DMS153 treated with DMSO at 0.1 percent for 48 hours (cell line): ENCODE measurements around the gene BOD1L2.

Source experiments
- DNase-seq: peaks from one replicate; lab custom pipeline; 2025; ENCODE audit not compliant: unreplicated experiment; lab: John Stamatoyannopoulos, UW

Gene BOD1L2

GRCh38 chr18:57150081-57150480, 3.2 kb downstream of the BOD1L2 start:
- no peak for DNase-seq

GRCh38 chr18:57150828-57151227, 3.9 kb downstream of the BOD1L2 start:
- peak; percentile 15 for DNase-seq

GRCh38 chr18:57154191-57154830, 7.4 kb downstream of the BOD1L2 start:
- DNase-seq, result no peak

DNA sequence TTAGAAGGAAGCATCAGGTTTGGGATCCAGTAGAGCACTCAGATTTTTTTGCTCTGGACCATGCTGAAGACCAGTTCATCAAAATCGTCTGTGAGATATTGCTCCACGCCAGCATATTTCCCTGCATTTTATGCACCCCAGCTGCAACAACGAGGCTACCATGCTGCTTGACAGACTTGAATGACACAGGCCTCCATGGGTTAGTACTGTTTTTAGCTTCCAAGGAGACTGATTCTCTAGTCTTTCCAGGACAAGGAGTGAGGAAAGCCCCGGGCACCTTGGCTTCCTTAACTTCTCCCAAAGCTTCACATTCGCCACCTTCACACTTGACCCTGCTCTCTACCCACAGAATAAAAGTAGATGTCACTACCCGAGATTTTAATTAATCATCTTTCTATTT, 17.5 kb downstream of the BOD1L2 start:
- no peak for DNase-seq

DNA sequence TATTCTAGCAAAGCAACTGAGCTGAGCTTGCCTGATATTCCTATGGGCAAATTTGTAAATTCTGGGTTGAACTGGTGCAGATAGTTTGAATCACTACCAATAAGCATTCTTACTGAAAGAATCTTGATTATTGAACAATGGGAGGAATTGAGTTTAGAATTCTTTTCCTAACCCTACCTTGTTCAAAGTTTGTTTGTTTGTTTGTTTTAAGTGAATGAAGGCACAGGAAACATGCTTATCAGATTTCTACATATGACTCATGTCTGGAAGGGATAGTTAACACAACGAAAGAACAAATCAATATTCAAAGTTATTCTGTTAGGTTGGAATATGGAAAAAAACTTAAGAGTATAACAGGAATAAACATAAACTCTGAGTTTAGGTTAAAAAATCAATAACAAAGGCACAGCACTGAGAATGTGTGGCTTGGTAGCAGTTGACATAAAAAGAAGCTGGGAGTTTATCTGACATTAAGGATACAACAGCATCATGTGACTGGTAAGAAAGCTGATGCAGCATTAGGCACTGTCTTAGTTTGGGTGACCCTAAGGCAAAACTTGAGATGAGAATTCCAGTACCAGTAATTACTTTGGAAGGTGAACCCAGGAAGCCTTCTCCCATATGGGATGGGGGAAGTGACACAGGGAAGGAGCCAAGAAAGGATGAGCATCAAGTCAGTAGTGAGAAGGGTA, 20.9 kb downstream of the BOD1L2 start:
- no peak for DNase-seq

DNA sequence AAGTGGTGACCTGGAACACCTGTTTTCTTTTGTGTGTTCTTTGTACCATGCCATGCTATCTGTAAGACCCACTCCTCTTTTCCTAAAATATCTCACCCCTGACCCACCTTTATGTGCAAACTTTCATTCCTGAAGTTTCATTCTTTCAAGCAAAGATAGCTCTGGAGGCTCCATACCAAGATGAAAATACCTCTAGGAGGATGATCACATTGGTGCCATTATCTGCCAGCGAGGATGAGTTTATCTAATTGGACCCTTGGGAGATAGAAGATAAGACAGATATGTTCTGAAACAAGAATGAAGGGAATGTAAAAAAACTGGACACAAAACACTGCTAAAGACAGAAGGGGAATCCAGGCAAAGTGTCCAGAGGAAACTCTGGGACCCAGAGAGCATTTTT, 24.1 kb downstream of the BOD1L2 start:
- no peak for DNase-seq

GRCh38 chr18:57175532-57175931, 28.6 kb downstream of the BOD1L2 start:
- DNase-seq, result no peak

- no peak for DNase-seq
These were observed 38.5 kb downstream of the BOD1L2 start for GRCh38 chr18:57185434-57185833.

DNA sequence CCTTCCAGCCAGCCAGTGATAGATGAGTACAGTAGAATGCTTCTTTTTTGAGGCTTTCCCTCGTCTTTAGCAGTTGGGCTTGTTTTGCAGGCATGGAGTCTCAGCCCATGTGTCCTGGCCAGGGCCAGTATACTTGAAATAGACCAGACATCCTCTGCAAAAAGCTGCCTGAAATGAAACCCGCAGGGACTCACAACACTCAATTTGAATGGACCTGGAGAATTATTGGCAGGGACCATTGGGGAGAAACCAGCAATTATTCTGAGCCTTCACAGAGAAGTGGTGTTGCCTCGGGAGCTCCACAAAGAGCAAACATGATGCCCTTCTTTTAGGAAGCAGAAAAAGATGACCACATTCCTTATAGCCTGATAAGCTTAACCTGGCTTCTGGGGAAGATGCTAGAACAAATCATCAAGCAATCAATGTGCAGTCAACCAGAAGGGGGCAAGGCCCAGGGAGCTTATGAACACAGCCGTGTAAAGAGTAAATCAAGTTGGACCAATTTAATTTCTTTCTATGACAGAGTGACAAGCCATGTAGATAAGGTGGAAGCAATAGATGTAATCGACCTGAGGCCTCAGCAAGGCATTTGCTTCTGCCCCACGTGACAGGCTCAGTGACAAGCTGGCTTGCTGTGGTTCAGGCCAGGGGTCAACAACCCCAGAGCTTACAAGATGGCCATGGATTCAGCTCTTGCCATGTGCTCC, 42.1 kb downstream of the BOD1L2 start:
- DNase-seq, result no peak

GRCh38 chr18:57190026-57190425, 43.1 kb downstream of the BOD1L2 start:
- DNase-seq, result no peak

DNA sequence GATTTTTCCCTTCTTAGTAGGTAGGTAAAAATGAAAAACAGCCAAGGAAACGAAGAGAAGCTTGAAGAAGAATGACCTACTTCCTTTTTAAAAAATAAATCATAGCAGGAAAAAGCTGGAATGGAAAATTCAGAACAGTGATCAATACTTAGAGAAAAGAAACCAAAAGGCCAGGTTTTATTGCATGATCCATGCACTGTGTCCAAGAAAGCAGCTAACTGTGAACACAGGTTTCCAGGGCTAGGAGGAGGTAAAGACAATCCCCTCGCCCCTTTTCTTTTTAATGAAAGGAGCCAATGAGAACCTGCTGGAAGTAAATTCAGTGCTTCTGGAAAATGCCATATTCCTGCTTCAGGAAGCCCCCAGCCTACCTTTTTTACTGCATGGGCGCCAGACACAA, 47.2 kb downstream of the BOD1L2 start:
- no peak for DNase-seq

GRCh38 chr18:57194622-57195021, 47.7 kb downstream of the BOD1L2 start:
- DNase-seq, result no peak

DNA sequence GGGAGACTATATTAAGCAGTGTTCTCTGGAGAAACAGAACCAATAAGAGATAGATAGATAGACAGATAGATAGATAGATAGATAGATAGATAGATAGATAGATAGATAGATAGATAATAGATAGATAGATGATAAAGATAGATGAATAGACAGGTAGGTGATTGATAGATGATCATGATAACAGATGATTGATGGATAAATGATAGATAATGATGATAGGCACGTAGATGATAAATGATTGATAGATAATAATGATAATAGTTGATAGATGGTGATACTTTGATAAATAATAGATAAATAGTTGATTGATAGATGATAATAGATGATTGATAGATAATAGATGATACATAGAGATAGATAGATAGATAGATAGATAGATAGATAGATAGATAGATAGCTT, 48.5 kb downstream of the BOD1L2 start:
- DNase-seq, result no peak

DNA sequence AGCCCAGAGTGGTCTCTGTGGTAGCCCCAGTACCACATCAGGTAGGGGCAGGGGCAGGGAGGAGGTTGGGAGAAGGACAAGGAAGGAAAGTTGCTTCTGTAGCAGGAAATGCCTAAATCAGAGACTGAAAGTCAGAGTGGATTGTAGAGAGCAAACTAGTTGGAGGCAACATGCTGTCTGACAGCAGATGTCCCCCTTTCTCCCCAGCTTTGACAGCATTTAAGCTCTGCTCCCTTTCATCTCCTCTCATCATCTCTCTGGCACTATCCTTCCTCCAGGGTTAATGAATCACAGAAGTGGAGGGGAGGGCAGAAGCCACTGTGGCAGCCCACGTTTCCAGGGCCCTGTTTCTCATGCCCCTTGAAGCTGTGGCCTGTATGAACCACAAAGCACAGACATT, 50.4 kb downstream of the BOD1L2 start:
- DNase-seq, result no peak

- DNase-seq, result no peak
These were observed 51.2 kb downstream of the BOD1L2 start for GRCh38 chr18:57198073-57198472.
